ENCODE data around the gene DRD3.

The DRD3 gene

GRCh38 chr3:114126461-114126860 lies 52.4 kb downstream of the DRD3 start:
- in situ Hi-C loops (cut with MboI; ENCODE audit: low sequenced_read_pairs), result no loop called here

GRCh38 chr3:114122027-114122709 lies 56.7 kb downstream of the DRD3 start:
- in situ Hi-C loops (cut with MboI; ENCODE audit: low sequenced_read_pairs), result no loop called here

- in situ Hi-C loops (cut with MboI; ENCODE audit: low sequenced_read_pairs), result no loop called here
Measured at GRCh38 chr3:114120211-114120610, 58.6 kb downstream of the DRD3 start.

GRCh38 chr3:114119776-114120175 lies 59.1 kb downstream of the DRD3 start:
- in situ Hi-C loops (cut with MboI; ENCODE audit: low sequenced_read_pairs), result no loop called here

GRCh38 chr3:114115143-114115542 lies 63.7 kb downstream of the DRD3 start:
- in situ Hi-C loops (cut with MboI; ENCODE audit: low sequenced_read_pairs), result no loop called here

- in situ Hi-C loops (cut with MboI; ENCODE audit: low sequenced_read_pairs), result no loop called here
Measured at GRCh38 chr3:114114719-114115118, 64.1 kb downstream of the DRD3 start.

- in situ Hi-C loops (cut with MboI; ENCODE audit: low sequenced_read_pairs), result no loop called here
Measured at GRCh38 chr3:114112696-114113095, 66.2 kb downstream of the DRD3 start.

- in situ Hi-C loops (cut with MboI; ENCODE audit: low sequenced_read_pairs), result no loop called here
Measured at GRCh38 chr3:114111060-114111770, 67.6 kb downstream of the DRD3 start.

- in situ Hi-C loops (cut with MboI; ENCODE audit: low sequenced_read_pairs), result no loop called here
Measured at GRCh38 chr3:114110439-114110838, 68.4 kb downstream of the DRD3 start.

- in situ Hi-C loops (cut with MboI; ENCODE audit: low sequenced_read_pairs), result no loop called here
Measured at GRCh38 chr3:114108137-114108536, 70.7 kb downstream of the DRD3 start.

- in situ Hi-C loops (cut with MboI; ENCODE audit: low sequenced_read_pairs), result no loop called here
Measured at GRCh38 chr3:114104414-114104813, 74.4 kb downstream of the DRD3 start.

GRCh38 chr3:114103858-114104257 lies 75.0 kb downstream of the DRD3 start:
- in situ Hi-C loops (cut with MboI; ENCODE audit: low sequenced_read_pairs), result no loop called here

- in situ Hi-C loops (cut with MboI; ENCODE audit: low sequenced_read_pairs), result no loop called here
Measured at GRCh38 chr3:114103181-114103580, 75.7 kb downstream of the DRD3 start.

GRCh38 chr3:114101101-114101500 lies 77.8 kb downstream of the DRD3 start:
- in situ Hi-C loops (cut with MboI; ENCODE audit: low sequenced_read_pairs), result no loop called here

GRCh38 chr3:114095796-114096195 lies 83.1 kb downstream of the DRD3 start:
- in situ Hi-C loops (cut with MboI; ENCODE audit: low sequenced_read_pairs), result no loop called here

GRCh38 chr3:114093596-114093995 lies 85.3 kb downstream of the DRD3 start:
- in situ Hi-C loops (cut with MboI; ENCODE audit: low sequenced_read_pairs), result no loop called here

GRCh38 chr3:114093016-114093380 lies 85.9 kb downstream of the DRD3 start:
- in situ Hi-C loops (cut with MboI; ENCODE audit: low sequenced_read_pairs), result no loop called here

- in situ Hi-C loops (cut with MboI; ENCODE audit: low sequenced_read_pairs), result no loop called here
Measured at GRCh38 chr3:114092151-114093015, 86.5 kb downstream of the DRD3 start.

- in situ Hi-C loops (cut with MboI; ENCODE audit: low sequenced_read_pairs), result no loop called here
Measured at GRCh38 chr3:114089675-114090074, 89.2 kb downstream of the DRD3 start.

GRCh38 chr3:114086356-114086755 lies 92.5 kb downstream of the DRD3 start:
- in situ Hi-C loops (cut with MboI; ENCODE audit: low sequenced_read_pairs), result no loop called here

- in situ Hi-C loops (cut with MboI; ENCODE audit: low sequenced_read_pairs), result no loop called here
Measured at GRCh38 chr3:114083112-114083511, 95.7 kb downstream of the DRD3 start.

- in situ Hi-C loops (cut with MboI; ENCODE audit: low sequenced_read_pairs), result no loop called here
Measured at GRCh38 chr3:114081037-114081436, 97.8 kb downstream of the DRD3 start.

All from HL-60/S4 (cell line).